GM19467 (cell line): ENCODE results near the gene KCNJ4.

Experiments
- ATAC-seq: cut with Tn5 transposase; IDR thresholded peaks from one replicate; pipeline ENCODE4 v1.9.1; 2021; ENCODE audit warnings: mild to moderate bottlenecking, moderate library complexity; ENCODE audit not compliant: unreplicated experiment

KCNJ4 gene

DNA sequence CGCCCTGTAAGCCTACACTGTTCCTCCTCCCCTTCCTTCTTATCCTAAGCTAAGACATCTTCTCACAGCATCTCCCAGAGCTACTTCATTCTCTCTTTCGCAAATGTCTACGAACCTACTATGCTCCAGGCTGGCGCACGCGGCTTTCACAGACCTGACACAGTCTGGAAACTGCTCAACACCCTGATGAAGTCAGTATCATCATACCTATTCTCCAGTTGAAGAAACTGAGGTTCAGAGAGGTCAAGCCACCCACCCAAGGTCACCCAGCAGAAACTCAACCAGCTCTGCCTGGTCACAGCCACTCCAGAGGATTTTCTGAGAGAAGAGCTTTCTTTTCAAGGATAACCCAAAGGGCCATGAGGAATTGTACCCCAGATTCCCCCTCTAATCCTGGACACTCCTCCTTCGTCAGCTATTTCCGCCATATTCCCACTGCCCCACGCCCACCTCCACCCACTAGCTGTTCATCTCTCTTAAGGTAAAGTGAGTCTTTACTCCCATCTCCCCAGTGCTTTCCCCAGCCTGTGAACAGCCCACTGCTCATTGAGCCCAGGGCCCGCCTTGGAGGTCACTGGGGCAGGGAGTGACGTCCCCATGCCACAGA is 1.8 kb downstream of the KCNJ4 start:
- ATAC-seq = no peak

DNA sequence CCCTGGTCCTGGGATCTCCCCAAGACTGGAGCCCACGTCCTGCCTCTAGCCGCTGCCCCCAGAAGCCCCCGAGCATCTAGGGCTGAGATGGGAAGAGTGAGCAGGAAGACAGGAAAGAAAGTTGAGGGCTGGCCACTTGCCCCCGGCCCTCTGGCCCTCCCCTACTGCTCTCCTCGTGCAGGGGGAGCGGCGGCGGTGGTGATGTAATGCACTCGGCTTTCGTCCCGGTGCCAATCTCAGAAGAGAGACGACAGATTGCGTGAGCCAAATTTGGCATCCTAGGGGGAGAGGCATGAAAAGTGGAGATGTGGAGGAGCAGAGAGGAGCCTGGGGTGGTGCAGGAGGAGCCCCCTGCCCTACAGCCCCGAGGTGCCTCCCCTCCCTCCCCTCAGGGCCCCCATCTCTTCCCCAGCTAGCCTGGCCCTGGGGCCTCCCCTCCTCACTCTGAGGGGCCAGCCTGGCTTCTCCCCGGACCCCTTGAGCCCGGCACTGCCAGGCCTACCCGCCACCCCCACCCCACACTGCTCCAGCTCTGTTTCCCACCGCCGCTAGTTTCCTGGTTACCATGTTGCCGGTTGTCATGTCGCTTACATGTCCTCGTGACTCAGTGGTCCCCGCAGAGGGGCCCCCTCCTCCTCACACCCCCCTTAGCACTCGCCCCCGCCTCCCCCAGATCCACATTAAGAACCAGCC is 2.5 kb downstream of the KCNJ4 start:
- no peak for ATAC-seq

DNA sequence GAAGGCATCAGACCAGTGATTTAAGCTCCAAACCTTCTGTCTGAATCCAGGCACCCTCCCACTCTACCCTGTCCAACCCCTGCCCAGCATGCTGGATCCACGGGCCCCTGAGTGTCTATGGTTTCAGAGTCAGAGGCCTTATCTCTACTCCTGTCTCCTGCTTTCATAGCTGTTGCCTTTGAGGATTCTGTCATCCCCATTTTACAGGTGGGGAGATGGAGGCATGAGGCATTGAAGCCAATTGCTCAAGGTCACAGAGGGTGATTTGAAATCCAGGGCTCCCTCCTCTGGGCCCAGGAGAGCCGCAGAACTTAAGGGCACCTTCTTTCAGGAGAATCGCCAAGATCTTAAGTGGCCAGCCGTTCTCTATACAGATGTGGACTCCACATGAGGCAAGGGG is 3.1 kb downstream of the KCNJ4 start:
- ATAC-seq = no peak

DNA sequence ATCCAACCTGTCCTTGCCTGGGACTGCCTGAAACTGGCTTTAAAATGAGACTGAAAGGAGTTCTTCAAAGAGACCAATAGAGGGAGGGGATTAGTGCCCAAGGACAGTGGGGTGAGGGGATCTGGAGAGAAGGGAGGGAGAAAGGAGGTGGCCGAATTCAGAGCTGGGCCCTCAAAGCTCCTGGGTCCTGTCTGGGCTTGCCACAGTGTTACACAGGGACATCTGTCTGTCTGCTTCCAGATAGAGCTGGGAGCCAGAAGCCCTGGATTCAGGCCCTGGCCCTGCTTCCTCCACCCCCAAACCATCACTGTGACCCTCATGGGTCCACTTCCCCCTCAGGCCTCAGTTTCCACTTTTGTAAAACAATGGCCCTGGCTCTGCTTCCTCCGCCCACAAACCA is 3.6 kb downstream of the KCNJ4 start:
- no peak for ATAC-seq

DNA sequence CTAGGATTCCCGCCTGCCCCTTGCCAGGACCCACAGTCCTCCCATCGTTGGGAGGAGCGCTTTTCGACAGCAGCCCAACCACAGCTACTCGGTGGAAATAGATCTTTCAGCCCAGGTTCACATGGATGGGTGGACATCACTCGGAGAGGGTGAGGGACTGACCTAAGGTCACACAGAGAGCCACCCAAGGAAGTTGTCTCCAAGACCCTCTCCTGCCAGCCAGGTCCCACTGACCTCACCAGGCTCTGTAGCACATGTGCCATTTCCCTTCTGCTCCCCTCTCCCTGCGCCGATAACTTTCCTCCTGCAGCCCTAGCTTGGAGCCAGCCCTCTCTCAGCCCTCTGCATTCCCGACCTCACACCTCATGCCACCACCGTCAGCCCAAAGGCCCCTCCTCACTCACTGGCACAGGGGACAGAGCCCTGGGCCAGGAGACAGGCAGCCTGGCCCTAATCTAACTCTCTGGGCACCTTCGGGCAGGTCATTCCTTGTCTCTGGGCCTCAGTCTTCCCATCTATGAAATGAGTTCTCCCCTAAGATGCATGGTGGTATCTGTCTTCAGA is 4.7 kb downstream of the KCNJ4 start:
- ATAC-seq = no peak

DNA sequence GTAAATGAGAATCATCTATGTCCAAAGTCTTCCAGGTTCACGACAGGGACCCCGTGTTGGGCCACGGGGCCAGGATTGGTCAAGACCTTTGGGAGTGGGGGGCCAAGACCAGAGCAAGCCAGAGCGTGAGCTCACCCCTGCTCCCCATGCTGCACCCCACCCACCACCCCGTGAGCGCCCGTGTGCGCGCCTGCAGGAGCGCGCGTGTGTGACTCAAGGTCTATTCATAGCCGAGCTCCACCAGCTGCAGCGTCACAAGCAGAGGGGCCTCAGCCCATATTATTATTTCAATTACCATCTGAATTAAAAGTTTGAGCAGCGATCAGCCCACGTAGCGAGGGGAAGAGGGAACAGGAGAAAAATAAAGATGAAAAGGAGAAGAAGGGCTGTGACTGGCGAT is 5.2 kb downstream of the KCNJ4 start:
- ATAC-seq = no peak

DNA sequence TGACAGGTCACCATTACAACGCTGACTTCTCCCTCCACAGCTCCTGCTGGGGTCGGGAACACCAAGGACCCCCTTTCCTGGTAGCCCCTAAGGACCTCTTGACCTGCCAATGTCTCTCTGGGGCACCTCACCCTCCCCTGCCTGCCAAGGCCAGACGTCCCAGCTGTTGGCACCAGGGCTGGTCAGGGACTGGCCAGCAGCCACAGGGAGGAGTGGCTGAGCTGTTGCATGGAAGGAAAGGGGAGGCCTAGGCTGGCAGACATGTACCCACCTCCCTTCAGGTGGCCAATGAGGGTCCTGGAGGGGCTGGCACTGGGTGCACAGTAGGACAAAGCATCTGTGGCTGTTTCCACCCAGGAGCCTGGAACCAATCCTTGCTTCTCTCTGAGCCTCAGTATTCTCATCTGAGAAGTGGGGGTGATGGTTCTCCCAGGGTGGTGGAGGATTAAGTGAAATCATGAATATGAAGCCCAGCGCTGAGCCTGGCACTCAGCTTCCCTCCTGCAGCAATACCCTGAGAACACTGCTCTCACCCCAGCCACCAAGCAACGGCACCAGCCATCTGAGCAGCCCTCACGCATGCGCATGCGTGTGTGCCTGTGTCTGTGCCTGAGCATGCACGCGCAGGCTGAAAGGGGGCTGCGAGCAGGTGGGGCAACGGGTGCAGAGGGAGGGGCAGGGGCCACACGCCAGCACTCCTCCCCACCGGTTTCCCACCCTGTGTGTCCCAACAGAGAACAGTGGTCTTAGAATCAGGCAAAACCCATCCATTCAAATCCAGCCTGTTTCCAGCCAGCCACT is 5.9 kb downstream of the KCNJ4 start:
- ATAC-seq = no peak

- no peak for ATAC-seq
Observed at GRCh38 chr22:38446018-38446601, 8.9 kb downstream of the KCNJ4 start.

GRCh38 chr22:38444783-38445182 is 10.2 kb downstream of the KCNJ4 start:
- ATAC-seq = no peak

DNA sequence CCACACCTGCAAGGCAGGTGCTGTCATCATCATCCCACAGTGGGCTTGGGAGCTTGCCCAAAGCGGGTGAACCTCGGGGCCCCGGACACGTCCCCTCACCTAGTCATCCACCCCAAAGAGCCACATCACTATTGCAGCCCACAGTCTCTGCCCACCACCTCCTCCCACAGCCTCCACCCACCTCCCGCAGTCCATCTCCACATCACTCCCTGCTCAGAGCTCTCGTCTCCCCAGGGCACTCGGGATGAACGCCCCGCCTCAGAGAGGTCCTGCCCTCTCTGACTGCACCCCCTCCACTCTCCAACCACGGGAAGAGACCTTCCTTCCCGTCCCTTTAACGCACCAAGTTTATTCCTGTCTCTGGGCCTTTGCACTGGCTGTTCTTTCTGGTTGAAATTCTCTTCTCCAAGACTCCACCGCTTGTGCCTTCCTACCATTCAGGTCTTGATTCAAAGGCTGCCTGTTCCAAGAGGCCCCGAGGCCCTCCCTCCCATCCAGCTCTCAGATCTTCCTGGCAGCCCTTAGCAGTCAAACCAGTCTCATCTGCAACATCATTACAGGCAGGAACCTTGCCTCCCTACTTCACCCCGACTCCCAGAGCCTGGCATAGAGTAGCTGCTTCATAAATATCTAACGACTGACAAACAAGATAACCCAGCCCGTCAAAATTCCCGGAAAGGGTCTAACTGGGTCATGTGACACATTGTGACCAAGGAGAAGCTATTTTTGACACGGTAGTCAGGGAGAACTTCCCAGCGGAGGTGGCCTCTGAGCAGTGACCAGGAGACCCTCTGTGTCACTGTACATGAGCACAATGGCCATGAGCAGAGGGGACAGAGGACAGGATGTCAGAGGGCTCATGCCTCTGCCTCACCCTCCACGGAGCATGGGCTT is 11.1 kb downstream of the KCNJ4 start:
- no peak for ATAC-seq

GRCh38 chr22:38442967-38443627 is 11.9 kb downstream of the KCNJ4 start:
- no peak for ATAC-seq

DNA sequence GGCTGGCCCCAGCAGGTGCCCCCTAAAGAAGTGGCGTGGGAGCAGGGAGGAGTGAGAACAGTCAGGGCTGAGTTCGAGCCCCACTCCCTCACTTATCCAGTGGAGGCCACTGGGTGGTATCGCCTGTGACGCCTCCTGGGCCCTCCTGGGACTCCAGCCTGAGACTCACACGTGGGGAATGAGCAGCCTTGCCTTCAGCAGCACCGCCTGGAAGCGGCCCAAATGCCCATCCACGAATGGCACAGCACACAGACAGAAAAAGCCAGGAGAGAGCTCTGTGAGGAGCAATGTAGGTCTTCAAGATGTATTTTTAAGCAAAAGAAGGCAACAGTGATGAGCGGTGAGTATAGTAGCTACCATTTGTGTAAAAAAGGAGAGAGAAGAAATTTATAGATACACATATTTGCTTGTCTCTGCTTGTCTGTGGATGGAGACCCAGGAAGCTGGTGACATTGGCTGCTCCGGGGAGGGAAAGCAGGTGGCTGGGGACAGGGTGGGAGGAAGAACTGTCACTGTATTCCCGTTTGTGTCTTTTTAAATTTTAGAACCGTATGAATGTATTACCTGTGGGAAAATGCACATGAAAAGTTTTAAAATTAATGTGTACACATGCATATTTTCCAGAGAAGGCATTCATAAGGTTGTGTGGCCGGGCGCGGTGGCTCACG is 13.2 kb downstream of the KCNJ4 start:
- ATAC-seq = no peak

DNA sequence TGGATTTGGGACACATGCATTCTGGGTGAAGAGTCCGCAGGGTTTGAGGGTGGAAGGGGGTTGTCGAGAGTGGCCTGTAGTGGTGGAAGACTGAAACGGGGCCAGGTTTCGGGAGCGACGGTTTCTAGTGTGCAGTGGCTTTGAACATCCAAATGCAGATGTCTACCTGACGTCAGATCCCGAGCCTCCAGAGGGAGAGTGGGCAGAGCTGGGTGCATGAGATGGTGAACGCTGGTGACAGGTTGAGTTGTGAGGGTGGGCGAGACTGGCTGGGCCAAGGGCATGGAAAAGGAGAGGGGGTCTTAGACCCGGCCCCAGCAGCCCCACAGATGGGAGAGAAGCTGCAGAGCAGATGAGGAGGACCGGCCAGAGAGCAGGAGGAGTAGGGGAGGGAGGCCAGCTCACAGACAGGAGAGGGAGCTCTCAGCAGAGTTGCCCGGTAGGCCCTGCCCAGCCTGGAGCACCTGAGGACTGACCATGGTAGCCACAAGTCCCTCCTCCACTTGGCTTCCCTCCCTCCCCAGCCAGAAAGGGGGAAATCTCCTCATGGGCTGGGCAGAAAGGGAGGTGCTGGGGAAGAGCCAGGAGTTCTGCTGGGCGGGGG is 14.2 kb downstream of the KCNJ4 start:
- no peak for ATAC-seq

- no peak for ATAC-seq
Observed at GRCh38 chr22:38437416-38437815, 17.6 kb downstream of the KCNJ4 start.

DNA sequence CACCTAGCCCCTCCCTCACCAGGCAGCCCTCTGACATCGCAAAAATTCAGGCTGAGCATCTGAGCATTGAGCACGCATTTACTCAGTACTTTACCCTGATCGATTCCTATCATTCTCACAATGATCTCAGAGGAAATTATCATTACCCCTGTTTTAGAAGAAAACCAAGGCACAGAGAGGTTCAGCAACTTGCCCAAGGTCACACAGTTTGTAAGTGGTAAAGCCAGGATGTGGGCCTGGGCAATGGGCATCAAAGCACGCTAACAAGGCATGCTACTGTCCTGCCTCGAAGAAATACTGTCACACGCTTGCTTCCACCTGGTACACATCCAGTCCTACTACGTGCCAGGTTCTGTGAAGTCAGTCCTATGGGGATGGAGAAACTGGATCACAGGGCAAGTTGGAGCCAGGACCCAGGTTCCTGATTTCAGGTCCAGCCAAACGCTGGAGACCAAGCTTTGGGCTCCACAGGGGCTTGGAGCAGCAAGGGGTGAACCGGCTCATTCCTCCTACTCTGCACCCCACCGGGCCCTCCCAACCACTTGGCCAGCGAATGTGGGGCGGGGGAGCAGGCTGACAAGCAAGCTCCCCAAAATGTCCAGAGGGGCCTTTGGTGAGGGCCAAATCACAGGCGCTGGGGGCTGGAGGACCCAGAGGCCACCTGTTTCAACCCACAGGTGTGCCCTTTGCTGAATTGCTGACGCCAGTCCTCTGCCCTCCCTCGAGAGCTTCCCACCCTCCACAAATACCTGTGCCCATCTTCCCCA is 18.2 kb downstream of the KCNJ4 start:
- ATAC-seq = no peak

GRCh38 chr22:38435965-38436364 is 19.0 kb downstream of the KCNJ4 start:
- ATAC-seq = no peak

- no peak for ATAC-seq
Observed at GRCh38 chr22:38435010-38435409, 20.0 kb downstream of the KCNJ4 start.

DNA sequence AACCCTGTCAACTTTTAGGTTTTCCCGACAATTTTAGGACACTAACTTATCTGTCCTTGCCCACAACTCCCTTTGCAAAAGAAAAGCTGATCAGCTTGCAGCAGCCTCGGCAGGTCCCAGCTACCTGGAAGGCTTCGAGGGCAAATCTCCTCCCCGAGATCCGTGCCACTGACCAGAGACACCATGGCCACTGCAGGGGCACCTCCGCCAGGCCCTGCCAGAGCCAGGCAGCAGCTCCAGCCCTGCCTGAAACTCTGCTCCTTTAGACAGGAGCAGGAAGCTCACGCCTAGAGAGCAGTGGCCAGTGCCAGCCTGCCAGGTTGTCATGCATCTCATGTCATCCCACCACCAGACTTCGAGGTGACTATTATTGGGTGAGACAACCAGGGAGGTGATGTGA is 21.1 kb downstream of the KCNJ4 start:
- no peak for ATAC-seq
